Upper lobe of left lung (tissue), 6 donors: ENCODE data around the gene CCDC86. TPM values are rescaled to one million over a fixed set of nuclear protein-coding genes. Genes with fewer than 3 reads are reported as not detected.

Experiments used
- ATAC-seq, 2 donors: fragments of 200-7000 bp; cut with Tn5 transposase; one replicate each; pipeline ENCODE4 v1.9.1; 2022; ENCODE audit warnings: mild to moderate bottlenecking in 2 of 2, moderate library complexity in 2 of 2; ENCODE audit not compliant: low FRiP score in 2 of 2
- DNase-seq, 2 donors: peaks; one replicate each; pipeline ENCODE4 v3.0.0-alpha.2; 2019 to 2020
- H3K27ac ChIP-seq, 4 donors: fragments of 200-600 bp; sonication (generic); one replicate each; pipeline ENCODE4 v1.5.1; 2016 to 2019
- H3K27me3 ChIP-seq, 4 donors: fragments of 200-600 bp; sonication (generic); one replicate each; pipeline ENCODE4 v1.5.1; 2017 to 2019
- H3K36me3 ChIP-seq, 4 donors: fragments of 200-600 bp; sonication (generic); one replicate each; pipeline ENCODE4 v1.5.1; 2016 to 2019
- H3K4me1 ChIP-seq, 4 donors: fragments of 200-600 bp; sonication (generic); one replicate each; pipeline ENCODE4 v1.5.1; 2018 to 2019
- H3K4me3 ChIP-seq, 4 donors: fragments of 200-600 bp; sonication (generic); one replicate each; pipeline ENCODE4 v1.5.1; 2017 to 2019; ENCODE audit warnings: mild to moderate bottlenecking in 2 of 4, moderate library complexity in 1 of 4
- H3K9me3 ChIP-seq, 4 donors: fragments of 200-600 bp; sonication (generic); one replicate each; pipeline ENCODE4 v1.5.1; 2018 to 2019
- EP300 ChIP-seq, 4 donors: sonication (generic); formaldehyde crosslinking; IDR thresholded peaks; one replicate each; pipeline ENCODE4 v1.5.1; 2017; ENCODE audit warnings: antibody characterized with exemption in 4 of 4, control low read depth in 2 of 4
- POLR2A ChIP-seq, 4 donors: fragments of 450-650 bp; IDR thresholded peaks; one replicate each; pipeline ENCODE4 v1.5.1; 2016 to 2017; ENCODE audit warnings: antibody characterized with exemption in 4 of 4, mild to moderate bottlenecking in 2 of 4
- POLR2AphosphoS5 ChIP-seq, 2 donors: sonication (generic); formaldehyde crosslinking; IDR thresholded peaks; one replicate each; pipeline ENCODE4 v1.5.1; 2017; ENCODE audit warnings: antibody characterized with exemption in 2 of 2
- WGBS, 2 donors: methylation state at CpG; one replicate each; pipeline ENCODE4 v1.1.5; 2017 to 2018; 5-methylcytosine and 5-hydroxymethylcytosine counted together
- total RNA-seq, 6 donors: library from RNA; depleted of rRNA in 4 of 6; stranded (reverse); fragments of >200 nt in 4 of 6; gene quantifications; one replicate each; pipeline versions ENCODE4 v1.1.0 to v1.2.1, GENCODE V29; 2016 to 2021
- TF ChIP-seq, protein P1 (sequence below), 6 experiments: fragments of 450-650 bp in 4 of 6; fragments of 200-600 bp in 2 of 6; sonication (generic) in 2 of 6; IDR thresholded peaks; one replicate each; pipeline ENCODE4 v1.5.1; 2016 to 2019; ENCODE audit warnings: antibody characterized with exemption in 6 of 6
- donor health status: DM: no; HTN: no; CAD: no; lungs with moderate emphysema.
- donor health status: DM: no; HTN: yes; CAD: no; lungs with severe emphysema.

The CCDC86 gene
- total RNA-seq, 6 donors from 2014 or later, result 9.0 to 25.1 (median 17.9) TPM

DNA sequence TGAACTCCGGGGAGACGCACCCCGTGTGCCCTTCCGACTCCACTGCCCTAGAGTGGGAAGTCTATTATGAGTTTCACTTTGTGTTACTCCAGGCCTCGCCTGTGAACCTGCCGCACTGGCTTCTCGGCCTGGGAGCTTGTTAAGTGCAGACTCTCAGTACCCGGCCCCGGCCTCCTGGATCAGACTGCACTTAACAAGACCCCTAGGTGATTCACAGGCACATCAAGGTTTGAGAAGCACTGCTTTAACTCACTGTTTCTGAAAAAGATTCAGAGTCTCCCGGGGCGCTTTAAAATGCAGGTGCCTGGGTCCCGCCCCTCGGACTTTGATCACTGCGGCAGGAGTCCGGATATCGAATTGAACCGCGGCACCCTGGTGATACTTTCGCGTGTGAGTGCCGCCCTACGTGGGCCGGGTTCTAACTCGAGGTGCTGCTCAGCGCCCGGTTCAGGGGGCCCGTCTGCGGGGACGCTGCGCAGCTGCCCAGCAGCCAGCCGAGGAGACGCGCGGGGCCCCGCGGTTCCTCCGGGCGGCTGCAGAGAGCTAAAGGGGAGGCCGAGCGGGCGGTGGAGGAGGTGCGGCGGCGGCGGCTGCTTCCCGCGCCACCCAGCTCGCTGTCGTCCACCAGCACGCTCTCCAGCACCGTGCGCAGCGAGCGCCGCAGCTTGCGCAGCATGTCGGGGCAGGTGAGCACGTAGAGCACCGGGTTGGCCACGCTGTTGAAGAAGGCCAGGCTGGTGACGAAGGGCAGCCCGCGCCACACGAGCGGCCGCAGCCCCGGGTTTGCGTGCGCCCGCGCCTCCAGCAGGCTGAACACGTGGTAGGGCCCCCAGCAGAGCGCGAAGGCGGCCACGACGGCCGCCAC lies 10.4 kb downstream of the CCDC86 start:
- peak in 1 of 2 donors; percentile 82 for DNase-seq
- no peak for TF ChIP-seq EP300 (IDR thresholded peaks at IDR 0.05)
- no peak for TF ChIP-seq POLR2A (IDR thresholded peaks at IDR 0.05)
- TF ChIP-seq, protein P1, sequence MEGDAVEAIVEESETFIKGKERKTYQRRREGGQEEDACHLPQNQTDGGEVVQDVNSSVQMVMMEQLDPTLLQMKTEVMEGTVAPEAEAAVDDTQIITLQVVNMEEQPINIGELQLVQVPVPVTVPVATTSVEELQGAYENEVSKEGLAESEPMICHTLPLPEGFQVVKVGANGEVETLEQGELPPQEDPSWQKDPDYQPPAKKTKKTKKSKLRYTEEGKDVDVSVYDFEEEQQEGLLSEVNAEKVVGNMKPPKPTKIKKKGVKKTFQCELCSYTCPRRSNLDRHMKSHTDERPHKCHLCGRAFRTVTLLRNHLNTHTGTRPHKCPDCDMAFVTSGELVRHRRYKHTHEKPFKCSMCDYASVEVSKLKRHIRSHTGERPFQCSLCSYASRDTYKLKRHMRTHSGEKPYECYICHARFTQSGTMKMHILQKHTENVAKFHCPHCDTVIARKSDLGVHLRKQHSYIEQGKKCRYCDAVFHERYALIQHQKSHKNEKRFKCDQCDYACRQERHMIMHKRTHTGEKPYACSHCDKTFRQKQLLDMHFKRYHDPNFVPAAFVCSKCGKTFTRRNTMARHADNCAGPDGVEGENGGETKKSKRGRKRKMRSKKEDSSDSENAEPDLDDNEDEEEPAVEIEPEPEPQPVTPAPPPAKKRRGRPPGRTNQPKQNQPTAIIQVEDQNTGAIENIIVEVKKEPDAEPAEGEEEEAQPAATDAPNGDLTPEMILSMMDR (IDR thresholded peaks at IDR 0.05), result no peak
- no peak for TF ChIP-seq POLR2AphosphoS5 (IDR thresholded peaks at IDR 0.05)
- Histone ChIP-seq H3K4me1 (no peaks in the 10 kb centered on the region), H3K36me3 (peaks cover 0 to 56% (median 38%) of the 10 kb centered on the region in 4 donors), H3K9me3 (no peaks in the 10 kb centered on the region), H3K27ac (no peak overlapping the region), H3K4me3 (no peak overlapping the region), H3K27me3 (no peaks in the 10 kb centered on the region)
- ATAC-seq, result no peak
- 73 to 86% methylated on average over 25 to 43 of the region's 78 CpGs for WGBS, 2 donors

DNA sequence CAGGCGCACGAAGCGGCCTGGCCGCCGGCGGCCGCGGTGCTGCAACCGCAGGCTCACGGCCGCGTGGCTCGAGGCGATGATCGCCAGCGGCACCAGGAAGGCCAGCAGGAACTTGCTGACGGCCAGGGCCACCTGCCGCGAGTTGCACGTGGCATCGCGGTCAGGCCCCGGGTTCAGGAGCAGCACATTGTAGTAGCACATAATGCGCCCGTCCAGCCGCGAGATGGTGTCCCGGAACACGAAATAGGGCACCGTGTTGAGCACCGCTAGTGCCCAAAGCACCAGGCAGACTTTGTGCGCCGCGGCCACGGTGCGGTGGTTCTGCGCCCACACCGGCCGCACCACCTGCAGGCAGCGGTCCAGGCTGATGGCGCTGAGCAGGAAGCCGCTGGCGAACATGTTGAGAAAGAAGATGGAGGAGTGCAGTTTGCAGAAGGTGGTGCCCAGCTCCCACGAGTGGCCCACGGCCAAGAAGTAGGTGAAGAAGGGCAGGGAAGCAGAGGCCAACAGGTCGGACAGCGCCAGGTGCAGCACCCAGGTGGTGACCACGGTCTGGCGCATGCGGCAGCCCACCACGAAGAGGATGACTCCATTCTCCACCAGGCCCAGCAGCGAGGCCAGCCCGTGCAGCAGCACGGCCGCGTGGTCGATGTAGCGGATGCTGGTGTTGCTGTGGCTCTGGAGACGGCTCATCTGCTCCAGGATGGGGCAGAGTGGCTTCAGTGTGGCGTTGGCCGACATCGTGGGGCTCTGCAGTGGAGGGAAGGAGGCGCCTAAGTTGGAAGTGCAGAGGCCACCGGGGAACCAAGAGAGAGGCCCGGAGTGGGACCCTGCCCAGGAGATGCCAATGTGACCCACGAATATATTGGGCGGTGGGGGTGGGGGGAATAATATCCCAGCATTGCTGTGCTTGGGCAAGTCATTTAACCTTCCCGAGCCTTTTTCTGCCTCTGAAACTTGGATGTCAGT lies 11.4 kb downstream of the CCDC86 start:
- peaks cover 0 to 49% (median 34%) of the 10 kb centered on the region in 4 donors for H3K36me3 ChIP-seq
- 92% methylated on average over 38 to 68 of the region's 68 CpGs for WGBS, 2 donors

DNA sequence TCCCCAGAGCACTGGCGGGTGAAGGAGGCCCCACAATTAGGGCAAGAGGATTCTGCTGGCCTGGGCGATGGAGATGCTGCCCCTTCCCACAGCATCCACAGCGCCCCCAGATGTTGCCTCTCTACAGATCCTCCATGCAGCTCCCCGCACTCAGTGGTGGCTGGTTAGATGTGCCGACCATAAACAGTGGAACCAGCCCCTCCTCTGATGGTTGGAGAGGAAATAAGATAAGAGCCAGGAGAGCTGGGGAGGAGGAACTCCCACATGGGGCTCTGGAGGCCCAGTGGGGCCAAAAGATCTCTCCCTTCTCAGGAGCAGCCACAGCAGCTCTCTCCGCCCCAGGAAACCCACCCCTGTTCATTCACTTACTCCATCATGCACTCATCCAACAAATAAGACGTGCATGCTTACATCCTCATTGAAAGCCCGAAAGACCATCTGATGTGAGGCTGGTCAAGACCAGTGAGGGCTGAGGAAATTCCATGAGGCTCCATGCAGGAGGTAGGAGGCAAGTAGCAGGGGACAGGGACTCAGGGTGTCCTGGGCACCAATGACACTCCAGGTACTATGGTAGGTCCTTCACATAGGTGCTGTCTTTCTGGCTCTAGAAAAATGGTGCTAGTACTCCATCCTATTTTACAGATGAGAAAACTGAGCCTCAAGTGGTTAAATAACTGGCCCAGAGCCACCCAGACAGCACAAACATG lies 12.4 kb downstream of the CCDC86 start:
- Histone ChIP-seq H3K9me3 (no peaks in the 10 kb centered on the region), H3K27me3 (no peaks in the 10 kb centered on the region), H3K4me1 (no peaks in the 10 kb centered on the region), H3K4me3 (no peak overlapping the region), H3K27ac (no peak overlapping the region), H3K36me3 (peaks cover 0 to 39% (median 24%) of the 10 kb centered on the region in 4 donors)
- ATAC-seq (no peak), DNase-seq (no peak)
- WGBS, 2 donors, result 70 to 76% methylated on average over 3 to 8 of the region's 8 CpGs
- no peak for TF ChIP-seq POLR2A (IDR thresholded peaks at IDR 0.05)
- no peak for TF ChIP-seq EP300 (IDR thresholded peaks at IDR 0.05)
- TF ChIP-seq, protein P1 (IDR thresholded peaks at IDR 0.05), result no peak
- no peak for TF ChIP-seq POLR2AphosphoS5 (IDR thresholded peaks at IDR 0.05)

More for the DNA sequence above, 11.4 kb downstream of the CCDC86 start:
- DNase-seq (peak in 1 of 2 donors; percentile 80), ATAC-seq (no peak)
- TF ChIP-seq, protein P1 (IDR thresholded peaks at IDR 0.05), result no peak
- no peak for TF ChIP-seq EP300 (IDR thresholded peaks at IDR 0.05)
- no peak for TF ChIP-seq POLR2AphosphoS5 (IDR thresholded peaks at IDR 0.05)
- no peak for TF ChIP-seq POLR2A (IDR thresholded peaks at IDR 0.05)
- H3K27ac ChIP-seq, result no peak overlapping the region
- no peaks in the 10 kb centered on the region for H3K4me1 ChIP-seq
- no peaks in the 10 kb centered on the region for H3K9me3 ChIP-seq
- no peaks in the 10 kb centered on the region for H3K27me3 ChIP-seq
- H3K4me3 ChIP-seq, result no peak overlapping the region

DNA sequence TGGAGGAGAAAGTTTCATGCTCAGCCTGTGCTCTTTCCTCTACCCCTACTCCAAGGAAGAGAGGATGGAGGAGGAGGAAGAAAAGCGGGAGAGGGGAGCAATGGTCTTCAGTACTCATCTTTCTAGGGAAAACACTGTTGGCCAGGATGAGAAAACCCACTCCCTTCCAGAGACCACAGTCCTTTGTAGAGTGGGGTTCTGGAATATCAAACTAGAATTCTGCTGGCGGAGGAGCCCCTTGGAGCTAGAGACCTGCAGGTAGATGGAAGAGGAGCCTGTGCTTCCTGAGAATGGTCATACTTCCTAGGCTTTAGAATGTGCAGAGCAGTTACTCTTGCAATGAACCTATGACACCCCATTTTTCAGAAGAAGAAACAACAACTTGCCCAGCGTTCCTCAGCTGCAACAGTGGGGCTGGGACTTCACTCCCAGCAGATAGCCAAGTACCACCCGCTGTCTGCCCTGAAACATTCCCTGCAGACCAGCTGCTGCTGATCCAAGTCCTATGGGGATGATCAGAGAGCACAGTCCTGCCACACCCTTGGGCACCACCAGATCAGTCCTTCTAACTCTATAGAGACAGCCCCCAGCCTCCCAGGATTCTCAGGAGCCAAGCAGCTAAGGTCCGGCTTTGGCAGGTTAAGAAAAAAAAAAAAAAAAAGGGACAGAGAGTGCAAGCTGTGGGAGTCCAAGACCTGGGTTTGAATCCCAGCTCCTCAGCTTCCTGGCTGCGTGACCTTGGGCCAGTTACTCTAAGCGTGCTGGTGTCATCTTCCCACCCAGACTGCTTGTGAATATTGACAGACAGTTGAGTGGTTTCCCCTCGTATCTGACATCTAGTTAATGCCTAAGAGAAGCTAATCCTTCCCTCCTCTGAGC lies 13.2 kb downstream of the CCDC86 start:
- Histone ChIP-seq H3K27ac (no peak overlapping the region), H3K4me3 (no peak overlapping the region), H3K27me3 (no peaks in the 10 kb centered on the region), H3K36me3 (peaks cover 0 to 31% (median 17%) of the 10 kb centered on the region in 4 donors), H3K9me3 (no peaks in the 10 kb centered on the region), H3K4me1 (no peaks in the 10 kb centered on the region)
- ATAC-seq (no peak), DNase-seq (no peak)
- WGBS, 2 donors, result 58 to 61% methylated on average over 7 to 8 of the region's 8 CpGs
- no peak for TF ChIP-seq EP300 (IDR thresholded peaks at IDR 0.05)
- TF ChIP-seq, protein P1 (IDR thresholded peaks at IDR 0.05), result no peak
- no peak for TF ChIP-seq POLR2A (IDR thresholded peaks at IDR 0.05)
- TF ChIP-seq POLR2AphosphoS5 (IDR thresholded peaks at IDR 0.05), result no peak
